Measurements from ENCODE around the gene GALNT11.
"Not testable (repeated sequence)": the region's sequence is repeated elsewhere in the genome, so short reads cannot be mapped to it uniquely, and the experiment has no call there.

GALNT11 gene

GRCh38 chr7:152076324-152076821, 50.9 kb downstream of the GALNT11 start:
- DNase-seq = no peak

GRCh38 chr7:152076940-152077933, 51.8 kb downstream of the GALNT11 start:
- no peak for DNase-seq

DNA sequence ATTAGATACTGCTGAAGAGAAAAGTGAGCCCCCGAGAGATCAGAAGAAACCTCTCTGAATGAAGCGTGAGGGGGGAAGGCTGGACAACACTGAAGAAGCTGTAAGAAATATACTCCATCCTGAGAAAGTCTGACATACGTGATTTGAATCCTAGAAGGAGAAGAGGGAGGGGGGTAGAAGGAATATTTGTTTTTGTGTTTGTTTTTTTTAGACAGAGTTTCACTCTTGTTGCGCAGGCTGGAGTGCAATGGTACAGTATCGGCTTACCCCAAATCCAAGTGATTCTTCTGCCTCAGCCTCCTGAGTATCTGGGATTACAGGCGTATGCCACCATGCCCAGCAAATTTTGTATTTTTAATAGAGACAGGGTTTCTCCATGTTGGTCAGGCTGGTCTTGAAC, 52.6 kb downstream of the GALNT11 start:
- no peak for DNase-seq

DNA sequence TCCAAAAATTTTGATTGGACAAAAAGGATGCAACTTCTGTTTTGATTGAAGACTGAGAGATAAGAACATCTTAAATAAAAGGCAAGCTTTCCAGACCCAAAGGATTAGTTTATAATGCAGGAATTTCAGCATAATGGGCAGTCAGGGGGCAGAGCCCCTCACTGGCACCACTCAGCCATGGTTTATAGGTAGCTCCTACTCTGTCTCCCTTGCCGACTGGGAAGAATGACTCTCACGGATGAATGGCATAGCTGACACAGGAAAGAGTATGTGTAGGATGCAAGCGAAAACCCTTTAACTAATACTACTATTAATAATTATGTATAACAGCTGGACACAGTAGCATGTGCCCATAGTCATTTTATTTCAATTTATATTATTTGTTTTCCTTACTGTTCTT, 53.3 kb downstream of the GALNT11 start:
- DNase-seq = no peak

- no peak for DNase-seq
Measured at GRCh38 chr7:152081088-152081487, 55.6 kb downstream of the GALNT11 start.

DNA sequence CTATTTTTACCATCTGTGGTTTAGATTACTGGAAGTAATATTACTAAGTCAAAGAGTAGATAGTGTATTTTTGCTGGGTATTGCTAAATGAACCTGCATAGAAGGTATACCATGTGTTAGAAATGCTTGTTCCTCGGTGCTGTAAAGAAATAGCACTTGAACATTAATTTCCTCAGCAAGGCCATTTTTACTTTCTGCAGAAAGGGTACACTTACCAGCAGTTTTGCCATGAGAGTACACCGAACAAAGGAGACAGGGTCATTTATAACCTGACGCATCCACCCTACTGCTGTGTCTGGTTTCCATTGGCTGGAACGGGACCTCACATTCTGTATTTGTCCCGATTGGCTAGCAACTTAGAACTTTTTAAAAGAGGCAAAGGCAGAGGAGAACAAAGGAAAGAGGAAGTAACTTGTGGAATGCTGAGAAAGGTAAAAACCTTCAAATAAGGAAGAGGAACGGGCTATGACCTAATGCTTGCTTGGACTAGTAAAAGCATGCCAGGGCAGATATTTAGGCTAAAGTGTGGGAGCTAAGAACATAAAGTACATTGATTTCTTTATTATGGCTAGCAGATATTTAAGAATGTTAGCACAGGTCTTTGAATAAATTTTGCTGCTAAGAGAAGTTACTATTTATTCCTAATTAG, 56.7 kb downstream of the GALNT11 start:
- not testable (repeated sequence) for DNase-seq

GRCh38 chr7:152085131-152085530, 59.7 kb downstream of the GALNT11 start:
- DNase-seq = no peak

- DNase-seq = no peak
Measured at GRCh38 chr7:152086513-152086912, 61.0 kb downstream of the GALNT11 start.

DNA sequence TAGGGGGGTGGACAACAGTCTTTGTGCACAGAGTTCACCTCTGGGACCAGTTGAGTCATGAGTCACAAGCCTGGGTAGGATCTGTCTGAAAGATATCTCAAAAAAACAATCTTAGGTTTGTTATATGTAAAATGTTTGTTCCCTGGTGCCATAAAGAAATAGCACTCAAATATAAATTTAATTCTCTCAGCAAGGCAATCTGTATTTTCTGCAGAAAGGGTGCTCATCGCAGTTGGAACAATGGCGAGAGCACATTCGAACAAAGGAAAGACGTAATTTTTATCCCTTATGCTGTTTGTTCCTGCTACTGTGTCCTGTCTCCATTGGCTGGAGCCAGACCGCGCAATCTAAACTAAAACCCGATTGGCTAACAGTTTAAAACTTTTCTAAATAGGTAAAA, 63.7 kb downstream of the GALNT11 start:
- DNase-seq = no peak

- no peak for DNase-seq
Measured at GRCh38 chr7:152090747-152091146, 65.3 kb downstream of the GALNT11 start.

DNA sequence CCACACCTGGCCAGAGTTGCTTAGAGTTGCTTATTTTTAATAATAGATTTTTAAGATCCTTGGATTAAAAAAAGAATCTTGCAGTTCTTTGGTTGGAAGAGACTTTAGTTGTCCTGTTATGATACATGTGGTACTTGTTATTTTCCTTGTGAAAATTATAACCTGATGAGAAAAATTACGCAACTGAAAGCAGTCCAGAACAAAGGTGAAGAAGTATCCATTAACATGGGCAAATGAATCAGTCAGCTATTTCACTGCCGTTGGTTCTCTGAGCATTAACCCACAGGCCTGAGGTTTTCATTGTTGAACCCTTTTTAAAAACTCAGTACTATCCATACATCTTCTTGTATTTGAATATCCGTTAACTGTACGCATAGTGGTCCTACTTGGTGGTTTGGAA, 68.2 kb downstream of the GALNT11 start:
- DNase-seq = no peak

DNA sequence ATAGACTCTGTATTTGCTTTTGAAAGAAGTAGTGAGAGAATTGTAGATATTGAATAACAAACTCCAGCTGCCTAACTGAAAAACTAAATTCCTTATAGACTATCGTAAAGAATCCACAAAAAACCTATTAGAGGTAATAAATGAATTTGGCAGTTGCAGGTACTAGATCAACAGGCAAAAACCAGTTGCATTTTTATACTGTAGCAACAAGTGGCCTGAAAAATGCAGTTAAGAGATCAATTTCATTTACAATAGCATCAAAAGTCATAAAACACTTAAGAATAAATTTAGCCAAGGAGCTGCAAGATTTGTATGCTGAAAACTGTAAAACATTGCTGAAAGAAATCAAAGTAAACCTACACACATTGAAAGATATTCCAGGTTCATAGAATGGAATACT, 70.3 kb downstream of the GALNT11 start:
- DNase-seq = no peak

DNA sequence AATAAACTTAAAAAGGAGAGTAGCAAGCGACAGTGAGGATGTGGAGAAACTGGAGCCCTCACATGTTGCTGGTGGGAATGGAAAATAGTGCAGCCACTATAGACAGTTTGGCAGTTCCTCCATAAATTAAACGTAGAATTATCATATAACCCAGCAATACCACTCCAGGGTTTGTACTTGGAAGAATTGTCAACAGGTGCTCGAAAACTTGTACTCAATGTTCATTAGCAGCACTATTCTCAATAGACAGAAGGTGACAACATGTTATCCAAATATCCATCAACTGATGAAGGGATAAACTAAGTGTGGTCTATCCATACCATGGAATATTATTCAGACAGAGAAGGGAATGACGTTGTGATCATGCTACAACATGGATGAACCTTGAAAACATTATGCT, 71.9 kb downstream of the GALNT11 start:
- no peak for DNase-seq

DNA sequence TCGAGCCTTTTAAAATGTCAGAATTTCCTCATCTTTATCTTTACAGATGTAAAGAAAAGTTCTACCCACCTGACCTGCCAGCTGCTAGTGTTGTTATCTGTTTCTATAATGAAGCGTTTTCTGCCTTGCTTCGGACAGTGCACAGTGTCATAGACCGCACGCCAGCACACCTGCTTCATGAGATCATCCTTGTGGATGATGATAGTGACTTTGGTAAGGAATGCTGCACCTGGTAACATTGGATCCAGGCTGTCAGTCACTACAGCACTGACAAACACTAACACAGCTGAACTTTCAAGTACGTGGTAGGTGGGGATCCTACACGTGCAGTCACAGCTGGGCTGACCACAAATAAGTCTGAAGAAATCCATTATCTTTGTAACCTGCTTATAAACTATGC, 77.6 kb downstream of the GALNT11 start:
- DNase-seq = no peak

DNA sequence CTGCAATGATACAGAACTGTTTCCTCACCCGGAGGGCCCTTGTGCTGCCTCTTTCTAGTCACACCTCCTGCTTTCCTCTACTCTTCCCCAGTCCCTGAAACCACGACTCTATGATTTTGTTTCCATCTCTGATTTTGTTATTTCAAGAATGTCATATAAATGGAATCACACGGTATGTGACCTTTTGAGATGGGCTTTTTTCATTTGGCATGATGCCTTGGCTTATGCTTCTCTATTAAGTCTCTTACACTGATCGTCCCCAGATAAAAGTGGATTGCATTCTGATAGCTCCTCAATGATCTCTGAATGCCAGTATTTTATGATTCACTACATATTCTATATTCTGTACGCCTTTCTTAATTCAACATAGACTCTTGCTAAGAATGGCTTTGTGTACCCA, 78.2 kb downstream of the GALNT11 start:
- no peak for DNase-seq

DNA sequence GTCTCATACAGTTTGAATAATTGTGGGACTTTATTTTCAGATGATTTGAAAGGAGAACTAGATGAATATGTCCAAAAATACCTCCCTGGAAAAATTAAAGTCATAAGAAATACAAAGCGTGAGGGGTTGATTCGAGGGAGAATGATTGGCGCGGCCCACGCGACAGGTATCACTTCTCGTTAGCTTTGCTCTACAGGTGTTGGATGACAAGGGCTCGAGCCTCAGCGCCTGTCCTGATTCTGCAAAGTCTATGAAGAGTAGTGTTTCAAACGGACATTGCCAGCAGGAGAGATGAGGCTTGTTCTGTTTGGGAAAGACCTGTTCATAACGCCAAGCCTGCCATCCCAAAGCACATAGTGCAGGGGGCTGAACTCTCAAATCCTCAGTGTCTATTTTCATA, 79.7 kb downstream of the GALNT11 start:
- DNase-seq = no peak

DNA sequence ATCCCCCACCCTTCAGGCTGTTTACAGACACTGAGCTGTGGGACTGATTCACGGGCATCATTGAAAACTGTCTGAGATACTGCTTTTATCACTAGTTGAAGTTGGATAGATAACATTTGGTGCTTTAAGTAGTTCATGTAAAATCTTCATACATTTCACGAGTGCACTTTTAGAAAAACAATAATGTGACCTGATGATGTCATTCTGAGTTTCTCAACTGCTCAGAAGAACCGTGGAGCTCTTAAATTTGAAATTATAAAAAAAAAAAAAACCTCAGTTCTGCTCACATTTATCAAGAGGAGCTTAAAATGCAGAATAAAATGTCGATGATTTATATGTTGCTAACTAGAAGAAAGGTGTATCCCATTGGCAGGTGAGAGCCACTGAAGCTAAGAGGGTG, 81.5 kb downstream of the GALNT11 start:
- no peak for DNase-seq

GRCh38 chr7:152107945-152108344, 82.5 kb downstream of the GALNT11 start:
- DNase-seq = no peak

- DNase-seq = no peak
Measured at GRCh38 chr7:152108359-152108758, 82.9 kb downstream of the GALNT11 start.

GRCh38 chr7:152112829-152113228, 87.4 kb downstream of the GALNT11 start:
- DNase-seq = no peak

DNA sequence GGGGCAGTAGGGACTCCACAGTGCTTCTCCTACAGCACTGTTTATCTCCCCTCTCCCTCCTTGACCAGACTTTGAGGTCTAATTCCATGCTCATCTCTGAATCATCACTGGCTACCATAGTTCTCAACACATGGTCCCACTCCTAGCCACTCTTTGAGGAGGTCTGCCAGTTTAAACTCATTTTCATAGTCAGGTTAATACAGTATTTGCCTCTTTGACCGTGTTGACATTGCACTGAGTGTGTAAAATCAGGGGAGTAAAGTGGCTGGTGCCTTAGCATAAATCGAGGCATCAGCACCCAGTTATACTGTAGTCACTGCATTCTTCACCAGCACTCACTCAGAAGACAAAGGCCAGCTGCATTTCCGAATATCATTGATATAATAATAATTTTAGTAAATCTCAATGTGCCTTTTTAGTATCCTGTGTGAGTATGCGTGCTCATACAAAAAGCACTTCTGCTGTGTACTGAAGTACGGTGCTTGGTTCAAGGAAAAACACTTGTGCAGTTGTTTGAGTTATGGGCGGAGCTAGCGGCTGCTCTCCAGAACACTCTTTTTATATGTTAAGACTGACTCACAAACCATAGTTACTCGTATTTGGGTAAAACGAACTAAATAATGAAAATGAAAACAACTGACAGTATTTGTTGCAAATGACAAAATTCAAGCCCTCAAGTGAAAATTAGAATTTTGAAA, 89.7 kb downstream of the GALNT11 start:
- no peak for DNase-seq

GRCh38 chr7:152117356-152117755, 91.9 kb downstream of the GALNT11 start:
- no peak for DNase-seq

DNA sequence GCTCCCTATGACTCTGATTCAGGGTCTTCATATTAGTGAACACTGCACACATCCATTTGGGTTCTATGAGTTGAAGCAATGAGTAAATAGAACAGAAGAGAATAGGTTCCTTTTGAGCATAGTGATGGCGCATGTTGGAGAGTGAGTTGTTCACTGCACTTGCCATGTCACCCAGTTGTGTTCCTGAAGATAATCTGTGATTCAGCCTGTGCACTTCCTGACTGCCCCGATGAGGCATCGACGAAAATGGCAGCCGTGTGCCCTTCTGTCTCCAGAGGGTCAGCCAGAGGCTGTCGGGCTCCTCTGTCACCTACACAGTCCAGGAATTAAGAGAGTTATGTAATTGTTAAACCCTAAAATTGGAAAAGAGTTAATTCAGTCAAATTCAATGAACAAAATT, 94.7 kb downstream of the GALNT11 start:
- DNase-seq = no peak
